ENCODE results near the gene CFAP74. TPM values are rescaled to one million over a fixed set of nuclear protein-coding genes. Genes with fewer than 3 reads are reported as not detected.

Gene CFAP74
- total and polyA plus RNA-seq, 12 donors = 0.03 TPM; not detected in 11

DNA sequence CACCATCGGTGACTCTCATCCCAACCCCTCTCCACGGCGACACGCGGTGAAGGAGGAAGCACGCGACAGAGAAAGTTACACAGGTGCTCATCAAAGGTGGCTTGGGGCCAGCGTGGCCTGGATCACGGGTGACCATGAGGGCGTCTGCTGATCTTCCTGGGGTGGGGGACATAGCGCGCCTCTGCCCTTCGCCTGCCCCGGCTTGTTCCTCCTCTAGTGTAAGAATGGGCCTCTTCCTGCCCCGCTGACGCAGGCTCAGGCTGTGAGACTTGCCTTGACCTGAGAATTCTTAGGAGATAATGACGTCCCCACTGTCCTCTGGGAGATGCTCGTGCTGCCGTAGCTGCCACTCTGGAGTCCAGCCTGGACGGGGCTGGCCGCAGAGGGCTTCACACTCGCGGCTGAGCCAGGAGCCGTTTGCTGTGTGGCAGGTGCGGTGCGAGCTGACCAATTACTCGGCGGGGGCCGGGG, 45.5 kb downstream of the CFAP74 start:
- H3K36me3 ChIP-seq = no peaks in the 10 kb centered on the region
- H3K4me1 ChIP-seq = peaks cover 0 to 13% (median 4%) of the 10 kb centered on the region in 9 donors
- WGBS, 2 donors = 79 to 82% methylated on average over 29 of the region's 29 CpGs
- H3K27me3 ChIP-seq = peaks cover 0 to 58% (median 47%) of the 10 kb centered on the region in 7 donors
- no peak overlapping the region for H3K4me3 ChIP-seq
- no peak for DNase-seq
- H3K27ac ChIP-seq = no peak overlapping the region
- H3K9me3 ChIP-seq = no peaks in the 10 kb centered on the region
- ATAC-seq = no peak
- TF ChIP-seq, protein P1, sequence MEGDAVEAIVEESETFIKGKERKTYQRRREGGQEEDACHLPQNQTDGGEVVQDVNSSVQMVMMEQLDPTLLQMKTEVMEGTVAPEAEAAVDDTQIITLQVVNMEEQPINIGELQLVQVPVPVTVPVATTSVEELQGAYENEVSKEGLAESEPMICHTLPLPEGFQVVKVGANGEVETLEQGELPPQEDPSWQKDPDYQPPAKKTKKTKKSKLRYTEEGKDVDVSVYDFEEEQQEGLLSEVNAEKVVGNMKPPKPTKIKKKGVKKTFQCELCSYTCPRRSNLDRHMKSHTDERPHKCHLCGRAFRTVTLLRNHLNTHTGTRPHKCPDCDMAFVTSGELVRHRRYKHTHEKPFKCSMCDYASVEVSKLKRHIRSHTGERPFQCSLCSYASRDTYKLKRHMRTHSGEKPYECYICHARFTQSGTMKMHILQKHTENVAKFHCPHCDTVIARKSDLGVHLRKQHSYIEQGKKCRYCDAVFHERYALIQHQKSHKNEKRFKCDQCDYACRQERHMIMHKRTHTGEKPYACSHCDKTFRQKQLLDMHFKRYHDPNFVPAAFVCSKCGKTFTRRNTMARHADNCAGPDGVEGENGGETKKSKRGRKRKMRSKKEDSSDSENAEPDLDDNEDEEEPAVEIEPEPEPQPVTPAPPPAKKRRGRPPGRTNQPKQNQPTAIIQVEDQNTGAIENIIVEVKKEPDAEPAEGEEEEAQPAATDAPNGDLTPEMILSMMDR (IDR thresholded peaks at IDR 0.05) = no peak
- intact Hi-C loops (cut with DNase I) = loop anchor here in 1 of 10 donors (5.0 kb wide), 1 partner anchor 84 kb away; no protein-coding TSS in a partner anchor

DNA sequence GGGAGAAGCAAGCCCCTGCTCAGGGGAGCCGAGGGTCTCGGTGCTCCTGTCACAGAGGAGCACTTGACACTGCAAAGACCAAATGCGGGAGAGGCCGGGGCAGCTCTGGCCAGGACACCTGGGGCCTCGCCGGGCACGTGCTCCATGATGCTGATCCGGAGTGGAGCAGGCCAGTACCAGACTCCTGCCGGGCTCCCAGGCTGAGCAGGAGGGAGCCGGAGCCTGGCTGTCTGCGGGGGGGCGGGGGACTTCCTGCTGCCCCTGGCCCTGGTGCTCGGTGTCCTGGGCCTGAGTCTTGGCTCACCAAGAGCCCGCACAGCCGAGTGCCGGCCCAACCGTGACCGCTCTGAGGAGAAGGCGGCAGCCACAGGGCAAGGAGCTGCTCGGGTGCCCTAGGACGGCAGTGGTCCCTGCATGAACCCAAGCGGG, 46.0 kb downstream of the CFAP74 start:
- DNase-seq (no peak), ATAC-seq (no peak)
- no peaks in the 10 kb centered on the region for H3K9me3 ChIP-seq
- intact Hi-C loops (cut with DNase I) = loop anchor here in 1 of 10 donors (5.0 kb wide), 1 partner anchor 85 kb away; no protein-coding TSS in a partner anchor
- peaks cover 0 to 13% (median 4%) of the 10 kb centered on the region in 9 donors for H3K4me1 ChIP-seq
- H3K27ac ChIP-seq = no peak overlapping the region
- H3K27me3 ChIP-seq = peaks cover 0 to 58% (median 41%) of the 10 kb centered on the region in 7 donors
- TF ChIP-seq, protein P1 (IDR thresholded peaks at IDR 0.05) = no peak
- no peak overlapping the region for H3K4me3 ChIP-seq
- WGBS, 2 donors = 62 to 68% methylated on average over 21 to 22 of the region's 22 CpGs
- H3K36me3 ChIP-seq = no peaks in the 10 kb centered on the region

DNA sequence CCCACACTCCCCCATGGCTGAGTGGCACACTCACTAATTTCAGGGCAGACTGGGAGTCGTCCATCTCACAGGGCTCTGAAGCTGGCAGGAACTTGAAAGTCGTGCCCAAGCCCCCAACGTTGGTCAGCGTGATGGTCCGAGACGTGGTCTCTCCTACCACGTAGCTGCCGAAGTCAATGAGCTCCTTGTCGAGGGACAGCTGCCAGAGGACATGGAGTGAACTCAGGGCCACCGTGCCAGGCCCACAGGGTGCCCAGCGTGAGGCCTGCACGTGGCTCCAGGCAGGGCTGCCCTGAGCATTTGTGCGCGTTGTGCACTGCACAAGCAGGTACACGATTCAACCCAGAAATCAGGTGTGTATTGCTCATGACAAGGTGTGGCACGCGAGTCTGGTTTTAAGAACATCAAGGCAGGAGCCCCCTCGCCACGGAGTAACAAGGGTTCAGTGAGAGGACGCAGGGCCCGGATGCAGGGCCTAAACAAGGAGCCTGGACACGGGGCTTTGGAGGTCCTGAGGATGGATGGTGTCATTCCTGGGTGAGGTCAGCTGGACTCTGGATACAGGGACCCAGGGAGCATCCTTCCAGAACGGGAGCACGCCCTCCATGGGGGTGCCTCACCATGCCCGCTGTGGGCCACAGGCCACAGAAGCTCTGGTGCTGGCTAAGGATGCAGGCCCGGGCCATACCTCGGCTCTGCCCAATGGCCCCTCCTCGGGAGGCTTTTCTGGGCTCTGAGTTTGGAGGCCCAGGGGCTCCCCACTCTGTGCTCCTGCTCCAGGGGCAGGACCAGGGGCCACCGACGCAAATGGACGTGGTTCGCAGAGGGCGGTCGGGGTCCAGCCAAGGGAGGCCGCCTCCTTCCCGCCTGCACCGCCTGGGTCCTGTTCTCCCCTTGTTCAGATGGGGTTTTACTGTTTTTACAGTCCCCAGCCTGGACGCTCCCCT, 46.7 kb downstream of the CFAP74 start:
- Histone ChIP-seq H3K4me1 (peaks cover 0 to 13% (median 4%) of the 10 kb centered on the region in 9 donors), H3K27me3 (peaks cover 0 to 56% (median 38%) of the 10 kb centered on the region in 7 donors), H3K9me3 (no peaks in the 10 kb centered on the region), H3K27ac (no peak overlapping the region), H3K4me3 (no peak overlapping the region), H3K36me3 (no peaks in the 10 kb centered on the region)
- 91 to 92% methylated on average over 38 of the region's 38 CpGs for WGBS, 2 donors
- intact Hi-C loops (cut with DNase I) = loop anchor here in 1 of 10 donors (5.0 kb wide), 1 partner anchor 85 kb away; no protein-coding TSS in a partner anchor
- ATAC-seq = no peak
- no peak for DNase-seq
- TF ChIP-seq, protein P1 (IDR thresholded peaks at IDR 0.05) = no peak

DNA sequence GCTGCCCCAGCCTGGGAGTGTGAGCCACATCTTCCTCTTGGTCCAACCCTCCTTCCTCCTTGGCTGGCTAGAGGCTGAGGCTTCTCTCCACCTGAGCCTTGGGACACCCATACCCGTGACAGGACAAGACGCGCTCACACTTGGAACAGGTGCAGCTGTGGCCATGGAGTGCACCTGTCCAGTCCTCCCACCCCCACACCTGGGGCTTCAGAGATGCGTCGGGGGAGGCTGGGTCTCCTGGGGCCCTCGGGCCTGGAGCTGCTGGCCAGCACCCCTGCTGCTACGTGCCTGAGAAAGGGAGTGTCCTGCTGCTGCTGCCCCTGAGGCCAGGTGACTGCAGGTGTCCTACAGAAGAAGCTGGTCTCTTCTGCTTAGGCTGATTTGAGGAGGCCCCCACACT, 47.5 kb downstream of the CFAP74 start:
- no peak overlapping the region for H3K27ac ChIP-seq
- no peak for ATAC-seq
- intact Hi-C loops (cut with DNase I) = loop anchor here in 1 of 10 donors (5.0 kb wide), 1 partner anchor 86 kb away; no protein-coding TSS in a partner anchor
- H3K4me3 ChIP-seq = no peak overlapping the region
- TF ChIP-seq, protein P1 (IDR thresholded peaks at IDR 0.05) = no peak
- H3K9me3 ChIP-seq = no peaks in the 10 kb centered on the region
- H3K36me3 ChIP-seq = no peaks in the 10 kb centered on the region
- WGBS, 2 donors = 84 to 87% methylated on average over 7 of the region's 7 CpGs
- H3K4me1 ChIP-seq = peaks cover 0 to 13% (median 4%) of the 10 kb centered on the region in 9 donors
- peaks cover 0 to 50% (median 32%) of the 10 kb centered on the region in 7 donors for H3K27me3 ChIP-seq
- DNase-seq = no peak
